ENCODE results near the gene MBNL1.

Gene MBNL1

GRCh38 chr3:152356870-152357276 lies 88.1 kb downstream of the MBNL1 start:
- TF ChIP-seq CTCF (IDR thresholded peaks at IDR 0.05): no peak

GRCh38 chr3:152357587-152357986 lies 88.9 kb downstream of the MBNL1 start:
- no peak for TF ChIP-seq CTCF (IDR thresholded peaks at IDR 0.05)

- TF ChIP-seq CTCF (IDR thresholded peaks at IDR 0.05): no peak
Measured at GRCh38 chr3:152359385-152360248, 90.9 kb downstream of the MBNL1 start.

- TF ChIP-seq CTCF (IDR thresholded peaks at IDR 0.05): no peak
Measured at GRCh38 chr3:152360302-152360701, 91.6 kb downstream of the MBNL1 start.

- TF ChIP-seq CTCF (IDR thresholded peaks at IDR 0.05): no peak
Measured at GRCh38 chr3:152360966-152361365, 92.2 kb downstream of the MBNL1 start.

- no peak for TF ChIP-seq CTCF (IDR thresholded peaks at IDR 0.05)
Measured at GRCh38 chr3:152362086-152362485, 93.4 kb downstream of the MBNL1 start.

GRCh38 chr3:152364237-152364636 lies 95.5 kb downstream of the MBNL1 start:
- no peak for TF ChIP-seq CTCF (IDR thresholded peaks at IDR 0.05)

All from LNCAP (cell line).